GM12891 (cell line): Measurements from ENCODE around the gene SNAI1.
"Not testable (repeated sequence)": the region's sequence is repeated elsewhere in the genome, so short reads cannot be mapped to it uniquely, and the experiment has no call there.

Experiments
- PAX5 ChIP-seq: IDR thresholded peaks from 2 replicates; pipeline ENCODE4 v1.6.1; 2011; ENCODE audit warnings: low read length, moderate library complexity, mild to moderate bottlenecking; ENCODE audit not compliant: insufficient read depth, severe bottlenecking
- POLR2A ChIP-seq: IDR thresholded peaks from 2 replicates; pipeline ENCODE4 v1.6.1; 2011; ENCODE audit warnings: low read depth, low read length, control low read depth
- SPI1 ChIP-seq: IDR thresholded peaks from 2 replicates; pipeline ENCODE4 v1.6.1; 2011; ENCODE audit warnings: low read depth, low read length, control low read depth

GRCh38 chr20:49955830-49956396 lies 26.9 kb upstream of the SNAI1 start:
- not testable (repeated sequence) for TF ChIP-seq POLR2A, SPI1, PAX5
